ENCODE measurements around the gene EXPH5.

EXPH5 gene

GRCh38 chr11:108628812-108629211 lies 35.2 kb upstream of the EXPH5 start:
- Histone ChIP-seq H3K4me1 (ENCODE audit: low read length) (no peaks in the 10 kb centered on the region), H4K20me1 (ENCODE audit: insufficient read depth, low read length) (no peaks in the 10 kb centered on the region), H3K36me3 (replicated peaks; ENCODE audit: insufficient read depth, low read length) (no peaks in the 10 kb centered on the region), H3F3A (ENCODE audit: insufficient read depth, low read length) (no peaks in the 10 kb centered on the region), H3K9me2 (replicated peaks; ENCODE audit: insufficient read depth, low read length) (no peaks in the 10 kb centered on the region), H3K4me3 (ENCODE audit: low read length) (no peak overlapping the region), H3K27ac (ENCODE audit: low read length) (no peak overlapping the region), H3K4me2 (ENCODE audit: low read depth, low read length) (no peak overlapping the region), H3K9me3 (replicated peaks; ENCODE audit: insufficient read depth, low read length) (no peaks in the 10 kb centered on the region), H3K9ac (ENCODE audit: low read length) (no peak overlapping the region), H3K79me2 (ENCODE audit: low read length) (no peaks in the 10 kb centered on the region), H3K27me3 (replicated peaks; ENCODE audit: insufficient read depth, low read length) (no peaks in the 10 kb centered on the region), H2AFZ (ENCODE audit: low read length) (no peak overlapping the region)
- no peak for DNase-seq
- no peak for TF ChIP-seq CTCF (IDR thresholded peaks at IDR 0.05; ENCODE audit: low read length)

- Histone ChIP-seq H3K9me3 (replicated peaks; ENCODE audit: insufficient read depth, low read length) (no peaks in the 10 kb centered on the region), H3K9ac (ENCODE audit: low read length) (no peak overlapping the region), H3K4me3 (ENCODE audit: low read length) (no peak overlapping the region), H3K36me3 (replicated peaks; ENCODE audit: insufficient read depth, low read length) (no peaks in the 10 kb centered on the region), H3F3A (ENCODE audit: insufficient read depth, low read length) (no peaks in the 10 kb centered on the region), H2AFZ (ENCODE audit: low read length) (no peak overlapping the region), H3K27me3 (replicated peaks; ENCODE audit: insufficient read depth, low read length) (no peaks in the 10 kb centered on the region), H3K4me1 (ENCODE audit: low read length) (no peaks in the 10 kb centered on the region), H3K9me2 (replicated peaks; ENCODE audit: insufficient read depth, low read length) (no peaks in the 10 kb centered on the region), H3K27ac (ENCODE audit: low read length) (no peak overlapping the region), H4K20me1 (ENCODE audit: insufficient read depth, low read length) (no peaks in the 10 kb centered on the region), H3K79me2 (ENCODE audit: low read length) (no peaks in the 10 kb centered on the region), H3K4me2 (ENCODE audit: low read depth, low read length) (no peak overlapping the region)
- no peak for DNase-seq
- TF ChIP-seq CTCF (IDR thresholded peaks at IDR 0.05; ENCODE audit: low read length), result no peak
- no peak for TF ChIP-seq EZH2phosphoT487 (IDR thresholded peaks at IDR 0.05; ENCODE audit: low read length)
- TF ChIP-seq EZH2 (optimal IDR thresholded peaks at IDR 0.05; ENCODE audit: low read depth, low read length), result no peak
Observed at GRCh38 chr11:108628326-108628725, 34.8 kb upstream of the EXPH5 start.

DNA sequence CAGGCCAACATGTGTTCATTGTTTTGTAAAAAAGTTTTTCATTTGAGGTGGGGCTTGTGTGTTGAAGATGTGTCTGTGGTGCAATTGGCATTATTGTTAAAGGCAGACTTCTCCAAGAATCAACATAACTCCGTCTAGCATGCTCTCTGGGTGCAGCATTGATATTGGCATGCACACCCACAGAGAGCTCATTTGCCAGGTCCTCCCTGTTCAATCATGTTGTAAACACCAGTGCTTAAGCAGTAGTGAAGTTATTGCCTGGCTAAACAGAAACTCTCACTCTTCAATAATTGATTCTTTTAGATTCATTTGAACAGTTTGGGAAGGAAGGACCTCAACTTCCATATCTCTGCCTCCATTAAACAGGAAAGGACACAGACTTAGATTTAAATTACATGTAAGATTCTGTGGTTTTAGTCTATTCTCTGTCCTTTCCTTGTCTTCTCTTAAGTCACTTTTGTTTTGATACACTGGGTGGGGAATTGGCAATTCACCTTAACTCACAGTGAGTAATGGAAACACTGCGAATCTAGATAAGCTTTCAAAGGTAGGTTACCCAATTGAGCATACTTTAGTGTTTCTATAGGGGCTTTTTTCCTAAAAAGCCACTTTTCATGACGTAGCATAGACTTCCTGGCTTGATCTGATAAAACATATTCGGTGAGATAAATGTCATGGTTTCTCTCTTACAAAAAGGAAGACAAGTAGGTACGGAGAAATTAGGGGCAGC lies 30.8 kb upstream of the EXPH5 start:
- Histone ChIP-seq H3K27me3 (replicated peaks; ENCODE audit: insufficient read depth, low read length) (no peaks in the 10 kb centered on the region), H3K4me2 (ENCODE audit: low read depth, low read length) (no peak overlapping the region), H2AFZ (ENCODE audit: low read length) (no peak overlapping the region), H3K36me3 (replicated peaks; ENCODE audit: insufficient read depth, low read length) (no peaks in the 10 kb centered on the region), H4K20me1 (ENCODE audit: insufficient read depth, low read length) (no peaks in the 10 kb centered on the region), H3K9me3 (replicated peaks; ENCODE audit: insufficient read depth, low read length) (no peaks in the 10 kb centered on the region), H3K4me3 (ENCODE audit: low read length) (no peak overlapping the region), H3K79me2 (ENCODE audit: low read length) (no peaks in the 10 kb centered on the region), H3K9ac (ENCODE audit: low read length) (no peak overlapping the region), H3K9me2 (replicated peaks; ENCODE audit: insufficient read depth, low read length) (no peaks in the 10 kb centered on the region), H3F3A (ENCODE audit: insufficient read depth, low read length) (peaks cover 17% of the 10 kb centered on the region), H3K27ac (ENCODE audit: low read length) (no peak overlapping the region), H3K4me1 (ENCODE audit: low read length) (peaks cover 23% of the 10 kb centered on the region)
- no peak for TF ChIP-seq CTCF (IDR thresholded peaks at IDR 0.05; ENCODE audit: low read length)
- TF ChIP-seq EZH2phosphoT487 (IDR thresholded peaks at IDR 0.05; ENCODE audit: low read length), result no peak
- TF ChIP-seq EZH2 (optimal IDR thresholded peaks at IDR 0.05; ENCODE audit: low read depth, low read length), result no peak
- DNase-seq, result no peak
